Activated naive CD8-positive, alpha-beta T cell treated with anti-CD3 and anti-CD28 coated beads for 36 hours (primary cell): ENCODE measurements around the gene ANKRD44. TPM values are rescaled to one million over a fixed set of nuclear protein-coding genes. Genes with fewer than 3 reads are reported as not detected.

Experiments
- DNase-seq: peaks from one replicate; pipeline ENCODE4 v3.0.0; 2021
- H3K27ac Mint-ChIP-seq: one replicate; pipeline ENCODE4 v1.8.0; 2022; ENCODE audit warnings: mild to moderate bottlenecking, moderate library complexity, mixed read lengths
- H3K27me3 Mint-ChIP-seq: one replicate; pipeline ENCODE4 v1.8.0; 2022; ENCODE audit warnings: mild to moderate bottlenecking, mixed read lengths
- H3K36me3 Mint-ChIP-seq: one replicate; pipeline ENCODE4 v1.8.0; 2021; ENCODE audit warnings: mild to moderate bottlenecking, mixed read lengths
- H3K4me1 Mint-ChIP-seq: one replicate; pipeline ENCODE4 v1.8.0; 2021; ENCODE audit warnings: mixed read lengths
- H3K4me3 Mint-ChIP-seq: one replicate; pipeline ENCODE4 v1.8.0; 2022; ENCODE audit warnings: mild to moderate bottlenecking, moderate library complexity, mixed read lengths
- H3K9me3 Mint-ChIP-seq: one replicate; pipeline ENCODE4 v1.8.0; 2022; ENCODE audit warnings: mixed read lengths
- total RNA-seq, 2 experiments: library from RNA; stranded (reverse); gene quantifications; one replicate each; pipeline ENCODE4 v1.2.3, GENCODE V29; 2021

Gene ANKRD44
- total RNA-seq, 2 experiments from 2014 or later: 118 to 121 TPM

DNA sequence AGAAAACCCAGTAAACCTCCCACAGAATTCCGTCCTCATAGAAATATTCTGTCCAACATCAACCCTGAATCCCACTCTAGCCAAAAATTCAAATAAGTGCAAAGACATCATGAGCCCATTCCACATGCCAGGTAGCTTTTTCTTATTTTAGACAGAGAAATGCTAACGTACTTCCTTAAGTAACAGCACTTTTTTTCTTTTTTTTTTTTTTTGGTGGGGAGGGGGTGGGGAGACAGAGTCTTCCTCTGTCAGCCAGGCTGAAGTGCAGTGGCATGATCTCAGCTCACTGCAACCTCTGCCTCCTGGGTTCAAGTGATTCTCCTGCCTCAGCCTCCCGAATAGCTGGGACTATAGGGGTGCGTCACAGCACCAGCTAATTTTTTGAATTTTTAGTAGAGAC lies 45.5 kb downstream of the ANKRD44 start:
- Mint-ChIP-seq H3K27ac (peak overlapping the region; percentile 82), H3K36me3 (peaks cover 39% of the 10 kb centered on the region), H3K4me1 (peaks cover 88% of the 10 kb centered on the region), H3K4me3 (peak overlapping the region; percentile 35), H3K9me3 (peaks cover 1% of the 10 kb centered on the region), H3K27me3 (no peaks in the 10 kb centered on the region)
- DNase-seq: no peak

DNA sequence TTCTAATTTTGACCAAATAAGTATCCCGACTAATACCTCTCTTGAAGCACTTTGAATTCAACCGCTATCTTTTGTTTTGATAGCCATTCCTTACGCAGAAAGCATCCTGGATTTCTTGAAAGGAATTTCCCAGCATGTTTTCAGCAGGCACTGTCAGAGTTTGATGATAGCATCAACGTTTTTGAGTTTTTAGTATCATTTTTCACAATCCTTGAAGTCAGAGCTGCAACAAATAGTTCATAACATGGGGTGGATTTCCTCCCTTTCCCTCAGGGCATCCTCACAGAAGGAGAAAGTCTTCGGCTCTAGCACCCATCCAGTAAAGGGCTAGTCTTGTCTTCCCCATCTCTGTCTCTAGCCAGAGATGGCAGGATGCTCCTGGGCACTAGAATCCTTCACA lies 46.2 kb downstream of the ANKRD44 start:
- Mint-ChIP-seq H3K9me3 (peaks cover 3% of the 10 kb centered on the region), H3K27me3 (no peaks in the 10 kb centered on the region), H3K4me1 (peaks cover 87% of the 10 kb centered on the region), H3K4me3 (peak overlapping the region; percentile 14), H3K27ac (peak overlapping the region; percentile 82), H3K36me3 (peaks cover 43% of the 10 kb centered on the region)
- no peak for DNase-seq

DNA sequence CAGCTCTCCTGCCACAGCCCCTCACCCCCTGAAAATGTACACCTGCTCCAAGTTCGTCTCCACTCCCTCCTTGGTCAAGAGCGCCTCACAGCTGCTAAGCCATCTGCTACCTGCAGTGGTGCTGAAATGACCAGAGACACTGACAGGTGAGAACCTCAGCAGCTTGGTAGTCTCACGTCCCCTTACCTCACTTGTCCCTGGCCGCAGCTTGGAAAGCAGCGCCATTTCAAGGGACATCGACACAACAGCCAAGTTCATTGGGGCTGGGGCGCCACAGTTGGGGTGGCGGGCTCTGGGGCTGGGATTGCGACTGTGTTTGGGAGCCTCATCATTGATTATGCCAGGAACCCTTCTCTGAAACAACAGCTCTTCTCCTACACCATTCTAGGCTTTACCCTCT lies 47.5 kb downstream of the ANKRD44 start:
- Mint-ChIP-seq H3K27ac (peak overlapping the region; percentile 82), H3K36me3 (peaks cover 45% of the 10 kb centered on the region), H3K9me3 (peaks cover 5% of the 10 kb centered on the region), H3K4me1 (peaks cover 86% of the 10 kb centered on the region), H3K4me3 (peak overlapping the region; percentile 44), H3K27me3 (no peaks in the 10 kb centered on the region)
- DNase-seq: no peak

DNA sequence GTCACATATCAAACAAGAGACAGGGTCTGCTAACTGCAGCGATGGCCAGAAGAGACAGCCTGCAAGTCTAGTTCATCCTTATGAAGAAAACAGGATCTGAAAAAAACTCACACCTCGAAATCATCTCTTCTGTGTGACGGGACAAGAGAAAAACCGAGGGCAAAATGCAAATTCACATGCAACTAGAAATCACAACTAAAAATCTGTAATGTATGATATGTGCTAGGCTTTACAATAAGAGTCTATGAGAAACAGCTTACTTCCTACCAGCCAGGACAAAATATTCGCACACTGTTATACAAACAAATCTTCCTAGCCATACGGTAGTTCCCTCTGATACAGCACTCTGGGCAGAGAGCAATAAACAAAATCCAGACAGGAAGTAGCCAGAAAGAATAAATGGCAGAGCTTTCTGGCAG lies 48.8 kb downstream of the ANKRD44 start:
- Mint-ChIP-seq H3K4me3 (peak overlapping the region; percentile 42), H3K27me3 (no peaks in the 10 kb centered on the region), H3K9me3 (peaks cover 5% of the 10 kb centered on the region), H3K27ac (peak overlapping the region; percentile 82), H3K36me3 (peaks cover 50% of the 10 kb centered on the region), H3K4me1 (peaks cover 82% of the 10 kb centered on the region)
- DNase-seq: no peak

DNA sequence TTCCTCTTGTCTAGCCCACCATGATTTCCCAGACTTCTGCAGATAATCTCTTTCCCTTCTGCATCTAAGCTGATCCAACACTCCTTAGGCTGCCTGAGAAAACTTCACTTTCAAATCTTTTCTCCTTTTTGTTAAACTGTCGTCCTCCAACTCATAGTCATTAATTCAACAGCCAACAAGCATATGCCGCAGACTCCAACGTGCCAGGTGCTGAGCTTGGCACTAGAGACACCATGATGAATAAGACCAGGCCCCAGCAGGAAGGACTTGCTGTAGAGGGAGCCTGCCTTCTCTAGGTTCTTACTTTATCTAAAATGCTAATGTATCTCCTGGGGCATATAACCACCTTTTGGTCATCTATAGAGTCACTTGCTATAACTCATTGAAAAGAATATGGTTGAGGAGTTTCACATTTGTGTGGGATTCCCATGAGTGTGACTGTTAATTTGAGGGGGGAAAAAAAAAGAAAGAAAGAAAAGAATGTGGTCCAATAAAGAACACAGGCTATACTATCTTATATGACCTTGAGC lies 51.0 kb downstream of the ANKRD44 start:
- H3K4me3 Mint-ChIP-seq: no peak overlapping the region
- no peak for DNase-seq
- peaks cover 78% of the 10 kb centered on the region for H3K4me1 Mint-ChIP-seq
- H3K36me3 Mint-ChIP-seq: peaks cover 57% of the 10 kb centered on the region
- H3K27me3 Mint-ChIP-seq: no peaks in the 10 kb centered on the region
- peaks cover 5% of the 10 kb centered on the region for H3K9me3 Mint-ChIP-seq
- H3K27ac Mint-ChIP-seq: peak overlapping the region; percentile 88

DNA sequence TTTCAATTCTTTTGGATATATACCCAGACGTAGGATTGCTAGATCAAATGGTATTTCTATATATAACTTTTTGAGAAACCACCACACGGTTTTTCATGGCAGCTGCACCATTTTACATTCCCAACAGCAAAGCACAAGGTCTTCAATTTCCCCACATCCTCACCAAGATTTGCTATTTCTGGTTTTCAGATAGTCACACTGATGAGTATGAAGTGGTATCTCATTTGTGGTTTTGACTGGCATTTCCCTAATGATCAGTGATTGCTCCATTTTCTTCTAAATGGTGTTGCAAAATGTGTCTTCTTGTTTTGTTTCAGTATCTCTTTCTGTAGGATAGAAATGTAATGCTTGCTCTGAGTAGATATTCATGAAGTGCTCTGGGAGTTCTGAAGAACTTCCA lies 52.0 kb downstream of the ANKRD44 start:
- Mint-ChIP-seq H3K36me3 (peaks cover 57% of the 10 kb centered on the region), H3K4me3 (peak overlapping the region; percentile 62), H3K27me3 (no peaks in the 10 kb centered on the region), H3K9me3 (peaks cover 5% of the 10 kb centered on the region), H3K27ac (peak overlapping the region; percentile 88), H3K4me1 (peaks cover 77% of the 10 kb centered on the region)
- DNase-seq: no peak

DNA sequence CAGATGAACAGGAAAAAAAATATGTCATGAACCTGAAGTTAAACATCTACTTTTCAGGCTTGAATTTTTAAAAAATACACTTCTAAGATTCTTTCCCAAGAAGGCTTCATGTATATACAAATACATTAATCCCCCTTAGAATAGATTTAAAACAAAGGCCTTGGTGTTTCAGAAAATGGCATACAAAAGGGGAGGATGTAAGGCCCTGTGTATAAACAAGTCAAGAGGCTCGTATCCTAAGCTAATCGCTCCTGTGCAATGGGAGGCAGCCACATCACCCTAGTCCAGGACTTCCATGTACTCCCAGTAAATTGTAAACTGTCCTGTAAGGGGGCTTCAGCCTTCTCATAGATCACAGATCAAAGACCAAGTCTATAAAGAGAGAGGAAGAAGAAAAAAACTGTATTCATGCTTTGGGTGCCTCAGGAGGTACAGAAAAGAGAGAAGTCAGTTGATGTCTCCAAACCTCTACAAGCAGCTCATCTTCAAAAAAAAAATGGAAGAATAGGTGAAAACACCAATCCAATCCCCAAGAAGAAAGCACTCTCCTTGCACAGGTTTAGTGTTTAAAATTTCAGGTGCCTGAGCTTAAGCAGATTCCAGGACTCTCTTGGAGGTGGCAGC lies 53.9 kb downstream of the ANKRD44 start:
- Mint-ChIP-seq H3K27ac (peak overlapping the region; percentile 93), H3K9me3 (peaks cover 5% of the 10 kb centered on the region), H3K4me3 (peak overlapping the region; percentile 84), H3K4me1 (peaks cover 70% of the 10 kb centered on the region), H3K36me3 (peaks cover 47% of the 10 kb centered on the region), H3K27me3 (no peaks in the 10 kb centered on the region)
- no peak for DNase-seq

DNA sequence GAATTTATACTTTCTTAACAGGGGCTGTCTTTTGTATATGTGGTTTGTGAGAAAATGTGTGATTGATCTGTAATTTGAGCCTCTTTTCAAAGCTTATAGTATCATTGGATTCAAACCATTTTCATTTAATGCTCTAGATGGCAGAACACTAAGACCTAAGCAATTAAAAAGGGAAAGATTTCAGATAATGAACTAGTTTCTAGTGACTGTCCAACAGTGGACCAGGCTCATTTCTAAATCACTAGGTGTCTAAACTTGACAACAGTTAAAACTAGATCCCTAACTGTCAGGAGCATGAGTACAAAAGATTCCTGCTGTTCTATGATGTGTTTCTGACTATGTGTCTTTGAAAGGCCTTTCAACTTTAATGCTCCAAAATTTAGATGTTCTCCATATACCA lies 54.6 kb downstream of the ANKRD44 start:
- DNase-seq: no peak
- Mint-ChIP-seq H3K4me1 (peaks cover 72% of the 10 kb centered on the region), H3K27me3 (no peaks in the 10 kb centered on the region), H3K36me3 (peaks cover 49% of the 10 kb centered on the region), H3K4me3 (peak overlapping the region; percentile 84), H3K27ac (peak overlapping the region; percentile 93), H3K9me3 (peaks cover 5% of the 10 kb centered on the region)

DNA sequence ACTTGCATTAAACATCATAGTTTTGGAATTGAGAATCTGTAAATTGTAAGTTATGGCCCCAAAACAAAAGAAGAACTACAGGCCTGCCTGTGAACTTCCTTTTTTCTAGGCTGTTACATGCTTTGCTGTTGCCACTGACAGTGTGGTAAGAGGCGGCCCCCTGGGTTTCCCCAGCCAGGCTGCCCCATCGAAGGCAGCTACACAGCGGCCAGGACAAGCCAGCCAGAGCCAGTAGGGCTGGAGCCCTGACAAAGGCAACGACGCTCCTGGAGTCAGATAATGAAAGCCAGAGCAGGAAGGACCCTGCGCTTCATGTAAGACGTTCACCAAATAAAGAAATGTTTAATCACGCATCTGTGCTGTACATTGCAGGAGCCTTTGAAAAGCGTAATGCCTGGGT lies 55.0 kb downstream of the ANKRD44 start:
- Mint-ChIP-seq H3K27ac (peak overlapping the region; percentile 93), H3K36me3 (peaks cover 48% of the 10 kb centered on the region), H3K9me3 (peaks cover 5% of the 10 kb centered on the region), H3K4me1 (peaks cover 74% of the 10 kb centered on the region), H3K27me3 (no peaks in the 10 kb centered on the region), H3K4me3 (peak overlapping the region; percentile 84)
- peak; percentile 89 for DNase-seq

DNA sequence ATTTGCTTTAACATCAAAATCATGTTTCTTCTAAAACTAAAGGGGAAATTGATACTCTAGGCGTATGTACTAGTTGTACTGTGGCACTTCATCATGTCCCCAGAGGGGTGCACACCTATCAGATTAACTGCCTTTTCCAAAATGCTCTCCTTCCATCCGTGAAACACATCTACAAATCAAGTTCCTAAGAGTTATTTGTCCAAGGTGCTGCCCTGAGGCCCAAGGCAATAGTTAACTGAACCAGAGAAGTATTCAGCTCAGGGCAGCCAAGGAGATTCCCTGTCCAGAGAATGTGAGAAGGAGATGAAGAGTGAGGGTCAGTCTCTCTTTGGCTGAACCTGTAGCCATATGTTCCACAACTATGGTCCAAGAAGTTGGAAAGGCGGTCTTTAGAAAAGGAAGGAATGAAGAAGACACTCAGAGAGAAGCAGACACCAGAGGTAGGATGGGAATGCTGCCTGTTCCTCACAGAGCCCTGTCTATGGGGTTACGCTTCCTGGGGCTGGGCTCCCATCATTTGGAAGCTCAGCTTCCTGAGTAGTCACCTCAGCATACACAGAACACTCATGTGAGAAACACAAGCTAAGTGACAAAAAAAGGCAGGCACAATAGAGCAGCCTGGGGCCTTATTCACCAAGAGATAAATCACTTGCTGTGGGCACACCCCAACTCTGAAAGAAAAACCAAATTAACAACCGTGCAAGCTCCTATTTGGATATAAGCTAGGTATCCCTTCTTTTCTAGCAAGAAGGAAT lies 55.6 kb downstream of the ANKRD44 start:
- Mint-ChIP-seq H3K4me3 (peak overlapping the region; percentile 84), H3K36me3 (peaks cover 45% of the 10 kb centered on the region), H3K9me3 (peaks cover 4% of the 10 kb centered on the region), H3K4me1 (peaks cover 78% of the 10 kb centered on the region), H3K27me3 (no peaks in the 10 kb centered on the region), H3K27ac (peak overlapping the region; percentile 93)
- DNase-seq: no peak

DNA sequence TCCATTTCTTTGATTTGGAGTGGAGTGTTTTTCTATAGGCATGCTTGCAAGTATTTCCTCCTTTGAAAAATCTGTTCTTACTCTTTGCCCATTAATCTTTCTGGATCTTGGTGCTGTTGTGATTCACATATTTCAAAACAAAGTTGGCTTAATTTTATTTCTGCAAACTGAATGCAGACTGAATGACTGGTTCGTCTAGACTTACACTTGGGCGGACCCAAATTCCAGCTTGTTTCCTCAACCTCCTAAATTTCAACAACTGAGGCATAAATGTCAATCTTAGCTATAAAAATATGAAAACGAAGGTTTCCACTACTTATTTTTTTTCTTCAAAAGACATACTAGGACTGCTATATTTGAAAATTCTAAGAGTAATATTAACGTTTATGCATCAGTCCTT lies 59.0 kb downstream of the ANKRD44 start:
- H3K9me3 Mint-ChIP-seq: peaks cover 1% of the 10 kb centered on the region
- peak overlapping the region; percentile 69 for H3K27ac Mint-ChIP-seq
- H3K27me3 Mint-ChIP-seq: no peaks in the 10 kb centered on the region
- H3K36me3 Mint-ChIP-seq: peaks cover 46% of the 10 kb centered on the region
- H3K4me1 Mint-ChIP-seq: peaks cover 80% of the 10 kb centered on the region
- no peak overlapping the region for H3K4me3 Mint-ChIP-seq
- DNase-seq: no peak

DNA sequence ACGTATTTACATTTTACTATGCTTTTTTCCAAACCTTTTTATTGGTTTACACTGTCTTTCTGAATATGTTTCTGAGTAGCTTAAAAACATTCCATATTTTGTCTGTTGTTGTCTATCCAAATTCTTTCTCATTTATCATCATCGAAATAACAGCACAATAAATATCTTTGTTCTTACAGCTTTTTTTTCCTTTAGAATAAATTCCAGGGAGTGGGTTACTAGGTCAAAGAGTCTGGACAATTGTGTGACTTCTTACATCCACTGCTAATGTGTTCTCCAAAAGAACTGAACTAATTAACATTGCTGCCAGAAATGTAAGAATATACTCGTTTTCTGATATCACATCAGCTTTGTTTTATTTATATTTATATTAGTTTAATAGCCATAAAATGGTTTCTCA lies 59.4 kb downstream of the ANKRD44 start:
- peaks cover 80% of the 10 kb centered on the region for H3K4me1 Mint-ChIP-seq
- H3K9me3 Mint-ChIP-seq: peaks cover 3% of the 10 kb centered on the region
- H3K27ac Mint-ChIP-seq: peak overlapping the region; percentile 81
- H3K36me3 Mint-ChIP-seq: peaks cover 48% of the 10 kb centered on the region
- no peaks in the 10 kb centered on the region for H3K27me3 Mint-ChIP-seq
- DNase-seq: no peak
- H3K4me3 Mint-ChIP-seq: no peak overlapping the region

DNA sequence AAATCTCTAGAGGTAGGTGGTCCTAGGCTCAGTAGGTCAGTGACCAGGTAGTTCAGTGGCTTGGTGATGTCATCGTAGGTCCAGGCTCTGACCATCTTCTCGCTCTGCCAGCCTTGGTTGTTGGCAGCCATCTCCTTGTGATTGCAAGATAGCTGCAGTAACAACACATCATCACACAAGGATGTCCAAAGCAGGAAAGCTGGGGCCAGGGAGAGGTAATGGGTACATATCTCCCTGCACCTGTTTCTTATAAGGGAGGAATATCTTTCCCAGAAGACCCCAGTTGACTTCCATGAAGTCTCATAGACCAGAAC lies 60.5 kb downstream of the ANKRD44 start:
- DNase-seq: no peak
- peaks cover 3% of the 10 kb centered on the region for H3K9me3 Mint-ChIP-seq
- no peaks in the 10 kb centered on the region for H3K27me3 Mint-ChIP-seq
- H3K4me3 Mint-ChIP-seq: peak overlapping the region; percentile 64
- peaks cover 47% of the 10 kb centered on the region for H3K36me3 Mint-ChIP-seq
- peaks cover 77% of the 10 kb centered on the region for H3K4me1 Mint-ChIP-seq
- H3K27ac Mint-ChIP-seq: peak overlapping the region; percentile 92

DNA sequence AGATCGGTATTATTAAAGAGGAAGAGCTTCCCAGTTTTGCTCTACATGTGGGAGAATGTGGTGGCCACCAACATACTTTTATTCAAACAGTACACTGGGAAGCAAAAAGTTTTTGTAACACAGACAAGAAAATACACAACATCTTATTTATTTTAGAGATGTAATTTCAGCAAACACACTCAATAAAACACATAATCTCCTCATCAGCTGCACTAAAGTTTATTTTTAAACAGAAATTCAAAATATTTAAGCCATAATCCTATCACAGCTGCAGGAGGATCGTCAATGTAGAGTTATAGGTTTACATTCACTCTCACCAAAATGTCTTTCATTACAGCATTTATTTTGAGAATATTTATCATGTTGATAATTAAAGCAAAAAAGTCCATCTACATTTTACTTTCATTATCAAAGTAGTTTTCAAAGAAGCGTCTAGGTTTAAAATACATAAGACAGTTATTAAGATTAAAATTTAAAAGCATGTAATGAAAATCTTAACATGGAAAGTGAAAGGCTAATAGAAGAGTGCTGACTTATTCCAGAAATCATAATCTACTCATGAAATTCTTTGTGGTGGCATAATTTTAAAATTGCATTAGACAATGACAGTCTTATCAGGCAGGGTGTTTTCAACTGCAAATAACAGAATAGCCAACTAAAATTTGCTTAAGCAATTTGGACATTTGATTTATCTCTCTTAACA lies 61.0 kb downstream of the ANKRD44 start:
- no peak for DNase-seq
- peak overlapping the region; percentile 92 for H3K27ac Mint-ChIP-seq
- H3K27me3 Mint-ChIP-seq: no peaks in the 10 kb centered on the region
- peaks cover 48% of the 10 kb centered on the region for H3K36me3 Mint-ChIP-seq
- H3K4me1 Mint-ChIP-seq: peaks cover 74% of the 10 kb centered on the region
- peak overlapping the region; percentile 64 for H3K4me3 Mint-ChIP-seq
- peaks cover 3% of the 10 kb centered on the region for H3K9me3 Mint-ChIP-seq

DNA sequence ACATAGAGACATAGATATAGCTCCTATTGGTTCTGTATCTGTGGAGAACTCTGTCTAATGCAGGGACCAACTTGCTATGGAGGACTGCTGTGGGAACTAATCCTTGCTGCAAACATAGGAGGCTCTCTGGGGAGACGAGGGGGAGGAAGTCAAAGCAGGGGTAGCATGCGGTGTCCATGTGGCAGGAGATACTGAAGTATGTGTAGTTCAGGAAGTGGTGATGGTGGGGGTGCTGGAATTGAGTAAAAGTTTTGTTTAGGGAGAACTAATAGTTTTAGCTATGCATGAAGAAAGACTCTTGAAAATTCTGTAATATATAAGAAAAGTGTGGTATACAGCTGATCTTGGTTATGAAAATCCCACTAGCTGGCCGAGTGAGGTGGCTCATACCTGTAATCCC lies 62.0 kb downstream of the ANKRD44 start:
- no peaks in the 10 kb centered on the region for H3K27me3 Mint-ChIP-seq
- peaks cover 76% of the 10 kb centered on the region for H3K4me1 Mint-ChIP-seq
- peak overlapping the region; percentile 92 for H3K27ac Mint-ChIP-seq
- peaks cover 3% of the 10 kb centered on the region for H3K9me3 Mint-ChIP-seq
- no peak for DNase-seq
- peak overlapping the region; percentile 26 for H3K4me3 Mint-ChIP-seq
- peaks cover 52% of the 10 kb centered on the region for H3K36me3 Mint-ChIP-seq
